Measurements from ENCODE around the gene CLDN4.

The CLDN4 gene

DNA sequence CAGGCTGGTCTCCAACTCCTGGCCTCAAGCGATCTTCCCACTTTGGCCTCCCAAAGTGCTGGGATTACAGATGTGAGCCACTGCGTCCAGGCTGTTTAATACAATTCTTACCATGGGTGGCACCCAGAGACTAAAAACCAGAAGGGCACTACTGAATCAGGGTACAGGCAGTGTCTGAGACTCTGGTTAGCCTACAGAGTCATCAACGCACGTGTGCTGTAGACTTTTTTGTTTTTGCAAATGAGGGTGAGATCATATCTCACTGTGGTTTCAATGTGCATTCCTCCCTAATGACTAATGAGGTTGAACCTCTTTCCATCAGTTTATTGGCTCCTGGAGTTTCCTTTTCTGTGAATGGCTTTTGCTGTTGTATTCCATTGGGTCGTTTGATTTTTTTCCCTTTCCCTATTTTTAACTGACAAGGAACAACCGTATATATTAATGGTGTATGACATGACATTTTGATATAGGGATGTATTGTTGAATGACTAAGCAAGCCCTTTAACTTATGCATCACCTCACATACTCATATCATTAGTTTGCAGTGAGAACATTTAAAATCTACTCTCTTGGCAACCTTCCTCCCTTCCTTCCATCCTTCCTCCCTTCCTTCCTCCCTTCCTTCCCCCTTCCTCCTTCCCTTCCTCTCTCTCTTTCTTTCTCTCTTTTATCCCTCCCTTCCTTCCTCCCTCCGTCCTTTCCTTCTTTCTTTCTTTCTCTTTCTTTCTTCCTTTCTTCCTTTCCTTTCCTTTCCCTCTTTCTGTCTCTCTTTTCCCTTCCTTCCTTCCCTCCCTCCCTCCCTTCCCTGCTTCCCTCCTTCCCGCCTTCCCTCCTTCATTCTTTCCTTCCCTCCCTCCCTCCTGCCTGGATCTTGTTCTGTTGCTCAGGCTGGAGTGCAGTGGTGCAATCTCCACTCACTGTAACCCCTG, 20.9 kb downstream of the CLDN4 start:
- Histone ChIP-seq H3K9me3 (ENCODE audit: control insufficient read depth, insufficient read depth, low read depth, low read length) (no peaks in the 10 kb centered on the region), H3K36me3 (ENCODE audit: control insufficient read depth in 2 of 2, insufficient read depth in 1 of 2, low read length in 2 of 2) (no peaks in the 10 kb centered on the region), H3K27ac (ENCODE audit: extremely low read depth, low read depth, low read length) (peak overlapping the region; percentile 24; the same call in 1 of the 2 replicates), H3K4me3 (ENCODE audit: low read depth, low read length) (no peak overlapping the region), H3K4me1 (ENCODE audit: control insufficient read depth, insufficient read depth, low read length) (peaks cover 9% of the 10 kb centered on the region)
- ChIA-PET CTCF (interaction anchor here (0.6 to 5.0 kb wide), 5 partner anchors 9 to 117 kb away, joined by 3 to 40 read pairs (median 3); partner anchors contain the start of gene METTL27), POLR2A (interaction anchor here (1.1 to 2.4 kb wide), 4 partner anchors 9 to 113 kb away, joined by 3 to 16 read pairs (median 10); partner anchors contain the start of genes ABHD11 and METTL27)
- TF ChIP-seq SP3 (tag by site-specific recombination; IDR thresholded peaks at IDR 0.05) (peak; percentile 51; the same call in 1 of the 2 replicates), ZNF549 (tag by site-specific recombination; IDR thresholded peaks at IDR 0.05) (no peak), MYNN (tag by site-specific recombination; IDR thresholded peaks at IDR 0.05; ENCODE audit: borderline replicate concordance) (no peak), ZNF121 (tag by site-specific recombination; IDR thresholded peaks at IDR 0.05) (no peak), ZNF558 (tag by site-specific recombination; IDR thresholded peaks at IDR 0.05) (peak; percentile 87), KLF7 (tag by site-specific recombination; IDR thresholded peaks at IDR 0.05; ENCODE audit: borderline replicate concordance) (no peak), ZNF266 (tag by site-specific recombination; IDR thresholded peaks at IDR 0.05; ENCODE audit: low read depth) (no peak), ZFHX2 (tag by site-specific recombination; conservative IDR thresholded peaks at IDR 0.05) (no peak), ZBTB17 (tag by site-specific recombination; IDR thresholded peaks at IDR 0.05) (peak; percentile 86), ZNF560 (tag by site-specific recombination; IDR thresholded peaks at IDR 0.05; ENCODE audit: borderline replicate concordance) (no peak), ZNF133 (tag by site-specific recombination; IDR thresholded peaks at IDR 0.05) (no peak), ZNF404 (tag by site-specific recombination; IDR thresholded peaks at IDR 0.05) (no peak), ZNF366 (tag by site-specific recombination; conservative IDR thresholded peaks at IDR 0.05) (peak; percentile 97), ZNF521 (tag by site-specific recombination; IDR thresholded peaks at IDR 0.05) (no peak), FEZF1 (tag by site-specific recombination; IDR thresholded peaks at IDR 0.05) (peak; percentile 67; the same call in 1 of the 2 replicates), ZSCAN23 (tag by site-specific recombination; IDR thresholded peaks at IDR 0.05) (no peak)
- TF ChIP-seq, protein P1, sequence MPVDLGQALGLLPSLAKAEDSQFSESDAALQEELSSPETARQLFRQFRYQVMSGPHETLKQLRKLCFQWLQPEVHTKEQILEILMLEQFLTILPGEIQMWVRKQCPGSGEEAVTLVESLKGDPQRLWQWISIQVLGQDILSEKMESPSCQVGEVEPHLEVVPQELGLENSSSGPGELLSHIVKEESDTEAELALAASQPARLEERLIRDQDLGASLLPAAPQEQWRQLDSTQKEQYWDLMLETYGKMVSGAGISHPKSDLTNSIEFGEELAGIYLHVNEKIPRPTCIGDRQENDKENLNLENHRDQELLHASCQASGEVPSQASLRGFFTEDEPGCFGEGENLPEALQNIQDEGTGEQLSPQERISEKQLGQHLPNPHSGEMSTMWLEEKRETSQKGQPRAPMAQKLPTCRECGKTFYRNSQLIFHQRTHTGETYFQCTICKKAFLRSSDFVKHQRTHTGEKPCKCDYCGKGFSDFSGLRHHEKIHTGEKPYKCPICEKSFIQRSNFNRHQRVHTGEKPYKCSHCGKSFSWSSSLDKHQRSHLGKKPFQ (tag by site-specific recombination; IDR thresholded peaks at IDR 0.05) = no peak
- TF ChIP-seq, protein P2, sequence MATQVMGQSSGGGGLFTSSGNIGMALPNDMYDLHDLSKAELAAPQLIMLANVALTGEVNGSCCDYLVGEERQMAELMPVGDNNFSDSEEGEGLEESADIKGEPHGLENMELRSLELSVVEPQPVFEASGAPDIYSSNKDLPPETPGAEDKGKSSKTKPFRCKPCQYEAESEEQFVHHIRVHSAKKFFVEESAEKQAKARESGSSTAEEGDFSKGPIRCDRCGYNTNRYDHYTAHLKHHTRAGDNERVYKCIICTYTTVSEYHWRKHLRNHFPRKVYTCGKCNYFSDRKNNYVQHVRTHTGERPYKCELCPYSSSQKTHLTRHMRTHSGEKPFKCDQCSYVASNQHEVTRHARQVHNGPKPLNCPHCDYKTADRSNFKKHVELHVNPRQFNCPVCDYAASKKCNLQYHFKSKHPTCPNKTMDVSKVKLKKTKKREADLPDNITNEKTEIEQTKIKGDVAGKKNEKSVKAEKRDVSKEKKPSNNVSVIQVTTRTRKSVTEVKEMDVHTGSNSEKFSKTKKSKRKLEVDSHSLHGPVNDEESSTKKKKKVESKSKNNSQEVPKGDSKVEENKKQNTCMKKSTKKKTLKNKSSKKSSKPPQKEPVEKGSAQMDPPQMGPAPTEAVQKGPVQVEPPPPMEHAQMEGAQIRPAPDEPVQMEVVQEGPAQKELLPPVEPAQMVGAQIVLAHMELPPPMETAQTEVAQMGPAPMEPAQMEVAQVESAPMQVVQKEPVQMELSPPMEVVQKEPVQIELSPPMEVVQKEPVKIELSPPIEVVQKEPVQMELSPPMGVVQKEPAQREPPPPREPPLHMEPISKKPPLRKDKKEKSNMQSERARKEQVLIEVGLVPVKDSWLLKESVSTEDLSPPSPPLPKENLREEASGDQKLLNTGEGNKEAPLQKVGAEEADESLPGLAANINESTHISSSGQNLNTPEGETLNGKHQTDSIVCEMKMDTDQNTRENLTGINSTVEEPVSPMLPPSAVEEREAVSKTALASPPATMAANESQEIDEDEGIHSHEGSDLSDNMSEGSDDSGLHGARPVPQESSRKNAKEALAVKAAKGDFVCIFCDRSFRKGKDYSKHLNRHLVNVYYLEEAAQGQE (tag by site-specific recombination; IDR thresholded peaks at IDR 0.05) = no peak
- TF ChIP-seq, protein P3, sequence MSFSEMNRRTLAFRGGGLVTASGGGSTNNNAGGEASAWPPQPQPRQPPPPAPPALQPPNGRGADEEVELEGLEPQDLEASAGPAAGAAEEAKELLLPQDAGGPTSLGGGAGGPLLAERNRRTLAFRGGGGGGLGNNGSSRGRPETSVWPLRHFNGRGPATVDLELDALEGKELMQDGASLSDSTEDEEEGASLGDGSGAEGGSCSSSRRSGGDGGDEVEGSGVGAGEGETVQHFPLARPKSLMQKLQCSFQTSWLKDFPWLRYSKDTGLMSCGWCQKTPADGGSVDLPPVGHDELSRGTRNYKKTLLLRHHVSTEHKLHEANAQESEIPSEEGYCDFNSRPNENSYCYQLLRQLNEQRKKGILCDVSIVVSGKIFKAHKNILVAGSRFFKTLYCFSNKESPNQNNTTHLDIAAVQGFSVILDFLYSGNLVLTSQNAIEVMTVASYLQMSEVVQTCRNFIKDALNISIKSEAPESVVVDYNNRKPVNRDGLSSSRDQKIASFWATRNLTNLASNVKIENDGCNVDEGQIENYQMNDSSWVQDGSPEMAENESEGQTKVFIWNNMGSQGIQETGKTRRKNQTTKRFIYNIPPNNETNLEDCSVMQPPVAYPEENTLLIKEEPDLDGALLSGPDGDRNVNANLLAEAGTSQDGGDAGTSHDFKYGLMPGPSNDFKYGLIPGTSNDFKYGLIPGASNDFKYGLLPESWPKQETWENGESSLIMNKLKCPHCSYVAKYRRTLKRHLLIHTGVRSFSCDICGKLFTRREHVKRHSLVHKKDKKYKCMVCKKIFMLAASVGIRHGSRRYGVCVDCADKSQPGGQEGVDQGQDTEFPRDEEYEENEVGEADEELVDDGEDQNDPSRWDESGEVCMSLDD (tag by site-specific recombination; IDR thresholded peaks at IDR 0.05) = peak; percentile 25; the same call in 1 of the 2 replicates
- TF ChIP-seq, protein P4, sequence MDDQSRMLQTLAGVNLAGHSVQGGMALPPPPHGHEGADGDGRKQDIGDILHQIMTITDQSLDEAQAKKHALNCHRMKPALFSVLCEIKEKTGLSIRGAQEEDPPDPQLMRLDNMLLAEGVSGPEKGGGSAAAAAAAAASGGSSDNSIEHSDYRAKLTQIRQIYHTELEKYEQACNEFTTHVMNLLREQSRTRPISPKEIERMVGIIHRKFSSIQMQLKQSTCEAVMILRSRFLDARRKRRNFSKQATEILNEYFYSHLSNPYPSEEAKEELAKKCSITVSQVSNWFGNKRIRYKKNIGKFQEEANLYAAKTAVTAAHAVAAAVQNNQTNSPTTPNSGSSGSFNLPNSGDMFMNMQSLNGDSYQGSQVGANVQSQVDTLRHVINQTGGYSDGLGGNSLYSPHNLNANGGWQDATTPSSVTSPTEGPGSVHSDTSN (CRISPR knock-in tag; IDR thresholded peaks at IDR 0.05) = no peak
- TF ChIP-seq, protein P5, sequence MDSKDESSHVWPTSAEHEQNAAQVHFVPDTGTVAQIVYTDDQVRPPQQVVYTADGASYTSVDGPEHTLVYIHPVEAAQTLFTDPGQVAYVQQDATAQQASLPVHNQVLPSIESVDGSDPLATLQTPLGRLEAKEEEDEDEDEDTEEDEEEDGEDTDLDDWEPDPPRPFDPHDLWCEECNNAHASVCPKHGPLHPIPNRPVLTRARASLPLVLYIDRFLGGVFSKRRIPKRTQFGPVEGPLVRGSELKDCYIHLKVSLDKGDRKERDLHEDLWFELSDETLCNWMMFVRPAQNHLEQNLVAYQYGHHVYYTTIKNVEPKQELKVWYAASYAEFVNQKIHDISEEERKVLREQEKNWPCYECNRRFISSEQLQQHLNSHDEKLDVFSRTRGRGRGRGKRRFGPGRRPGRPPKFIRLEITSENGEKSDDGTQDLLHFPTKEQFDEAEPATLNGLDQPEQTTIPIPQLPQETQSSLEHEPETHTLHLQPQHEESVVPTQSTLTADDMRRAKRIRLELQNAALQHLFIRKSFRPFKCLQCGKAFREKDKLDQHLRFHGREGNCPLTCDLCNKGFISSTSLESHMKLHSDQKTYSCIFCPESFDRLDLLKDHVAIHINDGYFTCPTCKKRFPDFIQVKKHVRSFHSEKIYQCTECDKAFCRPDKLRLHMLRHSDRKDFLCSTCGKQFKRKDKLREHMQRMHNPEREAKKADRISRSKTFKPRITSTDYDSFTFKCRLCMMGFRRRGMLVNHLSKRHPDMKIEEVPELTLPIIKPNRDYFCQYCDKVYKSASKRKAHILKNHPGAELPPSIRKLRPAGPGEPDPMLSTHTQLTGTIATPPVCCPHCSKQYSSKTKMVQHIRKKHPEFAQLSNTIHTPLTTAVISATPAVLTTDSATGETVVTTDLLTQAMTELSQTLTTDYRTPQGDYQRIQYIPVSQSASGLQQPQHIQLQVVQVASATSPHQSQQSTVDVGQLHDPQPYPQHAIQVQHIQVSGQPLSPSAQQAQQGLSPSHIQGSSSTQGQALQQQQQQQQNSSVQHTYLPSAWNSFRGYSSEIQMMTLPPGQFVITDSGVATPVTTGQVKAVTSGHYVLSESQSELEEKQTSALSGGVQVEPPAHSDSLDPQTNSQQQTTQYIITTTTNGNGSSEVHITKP (tag by site-specific recombination; IDR thresholded peaks at IDR 0.05) = peak; percentile 60
